ENCODE results near the gene PRXL2B. TPM values are rescaled to one million over a fixed set of nuclear protein-coding genes. Genes with fewer than 3 reads are reported as not detected.
A peak's percentile ranks its signal among the peaks of the same experiment; 100 is the strongest.

The PRXL2B gene
- total RNA-seq, 1 experiment from 2014 or later: 40.7 TPM

DNA sequence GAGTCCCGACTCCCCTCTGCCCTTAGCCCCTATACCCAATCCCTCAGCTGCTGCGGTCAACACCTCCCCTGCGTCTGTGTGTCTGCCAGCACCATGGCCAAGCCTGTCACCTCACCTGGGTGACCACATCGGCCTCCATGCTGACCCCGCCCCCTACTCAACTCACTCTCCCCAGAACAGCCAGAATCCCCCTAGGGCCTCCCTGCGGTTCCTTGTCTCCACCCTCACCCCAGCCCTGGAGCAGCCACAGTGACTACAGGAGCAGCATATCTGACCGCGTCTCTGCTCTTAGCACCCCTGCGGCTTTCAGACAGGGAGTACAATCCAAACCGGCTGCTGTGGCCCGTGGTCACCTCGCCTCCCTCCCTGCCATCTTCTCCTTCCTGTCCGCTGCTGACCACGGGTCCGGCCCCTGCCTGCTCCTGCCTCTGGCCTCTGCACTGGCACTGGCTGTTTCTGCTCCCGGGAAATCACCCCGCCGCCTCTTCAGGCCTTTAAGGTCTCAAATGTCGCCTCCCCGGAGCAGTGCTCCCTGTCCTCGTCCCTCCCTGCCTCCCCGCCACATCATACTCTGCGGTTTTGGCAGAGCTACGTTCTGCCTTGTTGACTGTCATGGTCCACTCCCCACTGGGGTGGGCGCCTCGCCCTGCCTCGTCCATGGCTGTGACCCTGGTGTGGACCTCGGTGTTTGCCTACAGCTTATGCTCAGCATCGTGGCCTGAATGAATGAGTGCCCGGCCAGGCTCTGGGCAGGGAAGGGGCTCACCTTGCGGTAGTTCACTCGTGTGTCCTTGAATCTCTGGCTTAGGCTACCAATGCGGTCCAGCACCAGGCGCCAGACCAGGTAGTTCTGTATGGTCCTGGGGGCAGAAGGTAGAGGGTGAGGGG, 11.1 kb downstream of the PRXL2B start:
- no CpG with 5 or more reads among the region's 34 CpGs for WGBS (ENCODE audit: extremely low coverage, insufficient read length, low lambda C conversion rate)
- H3K27ac ChIP-seq (ENCODE audit: insufficient read length, low read depth, low read length): no peak overlapping the region
- H2AK5ac ChIP-seq (ENCODE audit: insufficient read length, low read length): no peak overlapping the region
- H4K5ac ChIP-seq (ENCODE audit: insufficient read length, low read depth, low read length): no peak overlapping the region
- Mint-ChIP-seq H3K4me3 (no peak overlapping the region), H3K36me3 (ENCODE audit: insufficient read depth in 1 of 3, low read depth in 3 of 3) (no peaks in the 10 kb centered on the region), H3K27ac (no peak overlapping the region), H3K27me3 (ENCODE audit: low read depth) (peaks cover 24% of the 10 kb centered on the region), H3K9me3 (peaks cover 3 to 9% of the 10 kb centered on the region in 2 experiments; a peak in 3 of 5 replicates), H3K4me1 (no peaks in the 10 kb centered on the region)
- no peak overlapping the region for H3K4ac ChIP-seq (ENCODE audit: low read depth, low read length)
- H3K79me1 ChIP-seq (ENCODE audit: insufficient read depth, low read depth, low read length, poor library complexity, severe bottlenecking): no peaks in the 10 kb centered on the region
- no peak overlapping the region for H2BK5ac ChIP-seq (ENCODE audit: insufficient read length, low read length)
- H2BK12ac ChIP-seq (ENCODE audit: insufficient read length, low read depth, low read length): no peak overlapping the region
- H4K20me1 ChIP-seq (ENCODE audit: control insufficient read depth, insufficient read depth, insufficient read length): no peaks in the 10 kb centered on the region
- no peaks in the 10 kb centered on the region for H3K27me3 ChIP-seq (ENCODE audit: insufficient read depth, low read length)
- no peaks in the 10 kb centered on the region for H3K79me2 ChIP-seq (ENCODE audit: insufficient read depth, low read length)
- no peak overlapping the region for H3T11ph ChIP-seq (ENCODE audit: low read length)
- H3K18ac ChIP-seq (ENCODE audit: insufficient read length, low read depth, low read length): no peak overlapping the region
- H2BK20ac ChIP-seq (ENCODE audit: low read depth, low read length, poor library complexity, severe bottlenecking): no peak overlapping the region
- H3K56ac ChIP-seq (ENCODE audit: insufficient read length, low read depth, low read length): no peak overlapping the region
- H3K4me2 ChIP-seq (ENCODE audit: insufficient read depth, insufficient read length, low read length): no peak overlapping the region
- no peak overlapping the region for H4K8ac ChIP-seq (replicated peaks; ENCODE audit: insufficient read length, low read depth, low read length)
- H3K23ac ChIP-seq (ENCODE audit: insufficient read length, low read depth, low read length): no peak overlapping the region
- no peaks in the 10 kb centered on the region for H3K9me3 ChIP-seq (ENCODE audit: control insufficient read depth, low read depth, low read length)
- H4K91ac ChIP-seq (ENCODE audit: insufficient read length, low read depth, low read length): no peak overlapping the region
- H3K4me1 ChIP-seq (ENCODE audit: insufficient read depth, low read length): no peaks in the 10 kb centered on the region
- no peak overlapping the region for H3K14ac ChIP-seq (ENCODE audit: insufficient read depth, low read length)
- H2AFZ ChIP-seq (ENCODE audit: low read length): no peak overlapping the region
- H3K23me2 ChIP-seq (ENCODE audit: insufficient read length, low read depth, low read length, poor library complexity, severe bottlenecking): no peaks in the 10 kb centered on the region
- no peak overlapping the region for H2BK15ac ChIP-seq (ENCODE audit: low read depth, low read length)
- no peak overlapping the region for H2BK120ac ChIP-seq (ENCODE audit: low read depth, low read length, poor library complexity, severe bottlenecking)
- TF ChIP-seq, protein P1, sequence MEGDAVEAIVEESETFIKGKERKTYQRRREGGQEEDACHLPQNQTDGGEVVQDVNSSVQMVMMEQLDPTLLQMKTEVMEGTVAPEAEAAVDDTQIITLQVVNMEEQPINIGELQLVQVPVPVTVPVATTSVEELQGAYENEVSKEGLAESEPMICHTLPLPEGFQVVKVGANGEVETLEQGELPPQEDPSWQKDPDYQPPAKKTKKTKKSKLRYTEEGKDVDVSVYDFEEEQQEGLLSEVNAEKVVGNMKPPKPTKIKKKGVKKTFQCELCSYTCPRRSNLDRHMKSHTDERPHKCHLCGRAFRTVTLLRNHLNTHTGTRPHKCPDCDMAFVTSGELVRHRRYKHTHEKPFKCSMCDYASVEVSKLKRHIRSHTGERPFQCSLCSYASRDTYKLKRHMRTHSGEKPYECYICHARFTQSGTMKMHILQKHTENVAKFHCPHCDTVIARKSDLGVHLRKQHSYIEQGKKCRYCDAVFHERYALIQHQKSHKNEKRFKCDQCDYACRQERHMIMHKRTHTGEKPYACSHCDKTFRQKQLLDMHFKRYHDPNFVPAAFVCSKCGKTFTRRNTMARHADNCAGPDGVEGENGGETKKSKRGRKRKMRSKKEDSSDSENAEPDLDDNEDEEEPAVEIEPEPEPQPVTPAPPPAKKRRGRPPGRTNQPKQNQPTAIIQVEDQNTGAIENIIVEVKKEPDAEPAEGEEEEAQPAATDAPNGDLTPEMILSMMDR (conservative IDR thresholded peaks at IDR 0.05): no peak
- peak; percentile 25 for DNase-seq
- no peak overlapping the region for H3K9ac ChIP-seq (ENCODE audit: extremely low read depth, insufficient read length, low read length)
